Measurements from ENCODE around the gene SPRYD7. TPM values are rescaled to one million over a fixed set of nuclear protein-coding genes. Genes with fewer than 3 reads are reported as not detected.
A peak's percentile ranks its signal among the peaks of the same experiment; 100 is the strongest.
"Not testable (repeated sequence)": the region's sequence is repeated elsewhere in the genome, so short reads cannot be mapped to it uniquely, and the experiment has no call there.

Gene SPRYD7
- total RNA-seq, 1 donor from 2014 or later, result 6.4 TPM

GRCh38 chr13:49932868-49933267, 3.3 kb downstream of the SPRYD7 start:
- DNase-seq, result no peak

- no peak for DNase-seq
These were observed 4.1 kb downstream of the SPRYD7 start for GRCh38 chr13:49932066-49932465.

- DNase-seq, result no peak
These were observed 8.4 kb downstream of the SPRYD7 start for GRCh38 chr13:49927755-49928154.

GRCh38 chr13:49925881-49926418, 10.2 kb downstream of the SPRYD7 start:
- DNase-seq, result no peak

- no peak for DNase-seq
These were observed 13.8 kb downstream of the SPRYD7 start for GRCh38 chr13:49922301-49922700.

- not testable (repeated sequence) for DNase-seq
These were observed 15.2 kb downstream of the SPRYD7 start for GRCh38 chr13:49920969-49921368.

GRCh38 chr13:49918106-49918505, 18.0 kb downstream of the SPRYD7 start:
- DNase-seq, result not testable (repeated sequence)

- DNase-seq, result no peak
These were observed 21.2 kb downstream of the SPRYD7 start for GRCh38 chr13:49914947-49915346.

GRCh38 chr13:49908637-49909036, 27.5 kb downstream of the SPRYD7 start:
- DNase-seq, result no peak

GRCh38 chr13:49904729-49905456, 31.2 kb downstream of the SPRYD7 start:
- no peak for DNase-seq

- no peak for DNase-seq
These were observed 37.3 kb downstream of the SPRYD7 start for GRCh38 chr13:49898792-49899191.

GRCh38 chr13:49897713-49898112, 38.4 kb downstream of the SPRYD7 start:
- no peak for DNase-seq

GRCh38 chr13:49895826-49896225, 40.3 kb downstream of the SPRYD7 start:
- DNase-seq, result no peak

- no peak for DNase-seq
These were observed 42.5 kb downstream of the SPRYD7 start for GRCh38 chr13:49893591-49893990.

GRCh38 chr13:49890376-49890775, 45.8 kb downstream of the SPRYD7 start:
- DNase-seq, result no peak

- no peak for DNase-seq
These were observed 57.5 kb downstream of the SPRYD7 start for GRCh38 chr13:49878682-49879081.

GRCh38 chr13:49877629-49878218, 58.4 kb downstream of the SPRYD7 start:
- DNase-seq, result no peak

- no peak for DNase-seq
These were observed 61.7 kb downstream of the SPRYD7 start for GRCh38 chr13:49874430-49874829.

GRCh38 chr13:49869519-49869918, 66.6 kb downstream of the SPRYD7 start:
- DNase-seq, result peak; percentile 10

- no peak for DNase-seq
These were observed 68.3 kb downstream of the SPRYD7 start for GRCh38 chr13:49867834-49868233.

GRCh38 chr13:49865218-49865617, 70.9 kb downstream of the SPRYD7 start:
- no peak for DNase-seq

- DNase-seq, result no peak
These were observed 71.6 kb downstream of the SPRYD7 start for GRCh38 chr13:49864509-49864908.
